ENCODE results near the gene DNASE1L2. TPM values are rescaled to one million over a fixed set of nuclear protein-coding genes. Genes with fewer than 3 reads are reported as not detected.

The DNASE1L2 gene
- total and polyA plus RNA-seq, 2 of the 8 experiments (the other 6 are each of a cell fraction or from before 2014, with no cell fraction given), result 0.35 to 0.97 TPM

DNA sequence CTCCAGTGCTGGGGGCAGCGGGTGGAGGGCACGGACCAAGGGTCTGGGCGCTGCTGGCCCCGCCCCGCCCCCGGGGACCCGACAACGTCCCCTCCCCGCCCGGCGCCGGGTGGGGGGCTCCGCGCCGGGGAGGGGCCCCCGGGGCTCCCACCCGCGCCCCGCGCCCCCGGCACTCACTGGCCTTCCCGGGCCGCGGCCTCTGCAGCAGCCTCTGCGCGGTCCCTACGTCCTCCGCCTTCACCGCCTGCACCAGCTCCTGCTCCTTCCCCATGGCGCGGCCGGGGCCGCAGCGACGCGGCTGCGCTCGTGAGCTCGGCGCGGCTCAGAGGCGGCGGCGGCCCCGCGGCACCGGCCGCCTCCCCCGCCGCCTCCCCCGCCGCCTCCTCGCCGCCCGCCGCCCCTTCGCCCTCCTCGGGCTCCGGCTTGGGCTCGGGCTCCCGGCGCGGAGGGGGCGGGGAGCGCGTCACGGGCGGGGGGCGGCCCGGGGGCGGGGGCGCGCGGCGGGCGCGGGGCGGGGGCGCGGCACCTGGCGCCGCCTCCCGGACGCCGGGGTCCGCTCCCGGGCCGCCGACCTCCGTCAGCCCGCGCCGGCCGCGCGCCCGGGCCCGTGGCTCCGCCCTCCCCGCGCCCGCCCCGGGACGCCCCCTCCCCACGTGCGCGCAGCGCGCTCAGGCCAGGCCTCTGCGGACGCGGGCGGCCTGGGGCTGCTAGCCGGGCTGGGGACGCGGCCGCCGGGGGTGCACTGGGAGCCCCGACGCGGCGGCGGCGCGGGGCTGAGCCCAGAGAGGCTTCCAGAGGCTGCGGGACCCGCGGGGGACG is 39.9 kb upstream of the DNASE1L2 start, which contains the start of gene CASKIN1:
TSS of gene CASKIN1 (minus strand) at position 444 of the 819 bp plus-strand sequence. CDS start at position 271, 173 bp downstream.
- Histone ChIP-seq H3K56ac (replicated peaks; ENCODE audit: insufficient read length, low read depth, low read length) (no peak within 1 kb of the TSS), H3K4me2 (ENCODE audit: insufficient read depth in 1 of 2, low read depth in 2 of 2, low read length in 2 of 2) (peak within 1 kb of the TSS; percentile 52 to 97), H3K23me2 (ENCODE audit: low read depth, low read length) (peaks cover 8% of the 10 kb centered on the region; the same call in 1 of the 2 replicates), H3K23ac (ENCODE audit: insufficient read length) (no peak within 1 kb of the TSS), H3K36me3 (ENCODE audit: control insufficient read depth in 2 of 4, insufficient read depth in 4 of 4, low read length in 3 of 4) (no peaks in the 10 kb centered on the region), H3K27me3 (replicated peaks in 1 of 4; ENCODE audit: control insufficient read depth in 3 of 4, extremely low read depth in 1 of 4, insufficient read depth in 3 of 4, low read length in 3 of 4) (peaks cover 4 to 34% (median 24%) of the 10 kb centered on the region in 4 experiments), H4K20me1 (replicated peaks in 1 of 2; ENCODE audit: control insufficient read depth in 1 of 2, insufficient read depth in 2 of 2, low read length in 2 of 2) (peaks cover 4 to 14% of the 10 kb centered on the region in 2 experiments), H4K8ac (ENCODE audit: extremely low read depth, insufficient read depth, low read length) (peak within 1 kb of the TSS; percentile 89), H3K14ac (ENCODE audit: insufficient read length) (no peak within 1 kb of the TSS), H3K4me3 (ENCODE audit: extremely low read depth in 1 of 4, insufficient read depth in 2 of 4, low read depth in 3 of 4, low read length in 4 of 4) (peak within 1 kb of the TSS; percentile 39 to 74 (median 48)), H3K27ac (ENCODE audit: low read depth, low read length) (no peak within 1 kb of the TSS), H4K5ac (ENCODE audit: insufficient read length, low read depth, low read length) (no peak within 1 kb of the TSS), H2AK5ac (ENCODE audit: low read depth, low read length) (peak within 1 kb of the TSS; percentile 24; the same call in 1 of the 2 replicates), H2AFZ (ENCODE audit: low read length) (no peak within 1 kb of the TSS), H3K79me2 (ENCODE audit: control insufficient read depth in 1 of 2, insufficient read depth in 2 of 2, low read length in 2 of 2) (no peaks in the 10 kb centered on the region), H2BK12ac (ENCODE audit: low read depth, low read length) (no peak within 1 kb of the TSS), H2BK120ac (replicated peaks; ENCODE audit: low read depth, low read length) (no peak within 1 kb of the TSS), H3K9ac (replicated peaks in 1 of 4; ENCODE audit: extremely low read depth in 1 of 4, low read depth in 3 of 4, low read length in 3 of 4) (no peak within 1 kb of the TSS), H2BK15ac (ENCODE audit: low read length) (peak within 1 kb of the TSS; percentile 72), H3K4ac (replicated peaks; ENCODE audit: insufficient read length, low read depth, low read length) (peak within 1 kb of the TSS; percentile 69), H3K18ac (ENCODE audit: extremely low read depth, low read length) (no peak within 1 kb of the TSS; the same call in 1 of the 2 replicates), H2BK5ac (ENCODE audit: low read depth, low read length) (no peak within 1 kb of the TSS), H3K79me1 (ENCODE audit: low read depth, low read length) (no peaks in the 10 kb centered on the region), H2BK20ac (ENCODE audit: low read length) (no peak within 1 kb of the TSS), H4K91ac (replicated peaks; ENCODE audit: insufficient read length, low read length) (peak within 1 kb of the TSS; percentile 85), H3K4me1 (replicated peaks in 1 of 4; ENCODE audit: control insufficient read depth in 3 of 4, insufficient read depth in 4 of 4, low read length in 3 of 4) (peaks cover 0 to 10% (median 3%) of the 10 kb centered on the region in 4 experiments; a peak in 4 of 7 replicates), H3K9me3 (ENCODE audit: insufficient read depth in 2 of 2, low read depth in 1 of 2, low read length in 1 of 2) (no peaks in the 10 kb centered on the region)
- DNase-seq (ENCODE audit: low read depth in 1 of 2, low spot score in 2 of 2) (no peak), FAIRE-seq (no peak)
- 0% methylated on average over 7 of the region's 129 CpGs; no CpG with 5 or more reads in 1 of the 2 experiments for WGBS, 2 experiments (ENCODE audit: extremely low coverage in 1 of 2, insufficient coverage in 1 of 2, insufficient read length in 1 of 2, insufficient replicate concordance in 2 of 2, low coverage in 1 of 2, low lambda C conversion rate in 2 of 2, missing lambda C conversion rate in 1 of 2)
- ChIA-PET CTCF (ENCODE audit: partially characterized antibody) (interaction anchor here (0.6 to 3.2 kb wide), 8 partner anchors 7 to 467 kb away, joined by 3 to 26 read pairs (median 9); partner anchors contain the start of genes BRICD5, DNASE1L2 and ECI1), POLR2A (ENCODE audit: partially characterized antibody) (interaction anchor here (0.8 to 6.9 kb wide), 14 partner anchors 10 to 56 kb away, joined by 3 to 63 read pairs (median 6); partner anchors contain the start of genes BRICD5, DNASE1L2, ECI1 and MLST8)
- no peak for TF ChIP-seq POU5F1 (IDR thresholded peaks at IDR 0.05; ENCODE audit: low read depth, low read length)
- no peak for TF ChIP-seq NRF1 (IDR thresholded peaks at IDR 0.05; ENCODE audit: low read depth, low read length)
- TF ChIP-seq RNF2 (IDR thresholded peaks at IDR 0.05; ENCODE audit: borderline replicate concordance, low read depth, low read length, missing control alignments, poor library complexity, severe bottlenecking), result no peak
- no peak for TF ChIP-seq JUN (IDR thresholded peaks at IDR 0.05; ENCODE audit: low read depth, low read length)
- TF ChIP-seq CHD1 (IDR thresholded peaks at IDR 0.05; ENCODE audit: low read depth, low read length), result no peak
- peak; percentile 2 for TF ChIP-seq KDM4A (IDR thresholded peaks at IDR 0.05; ENCODE audit: low read depth, low read length, severe bottlenecking)
- no peak for TF ChIP-seq BACH1 (IDR thresholded peaks at IDR 0.05; ENCODE audit: low read length)
- TF ChIP-seq FOSL1 (IDR thresholded peaks at IDR 0.05; ENCODE audit: insufficient read depth, low read depth, low read length), result 0 out of 2 replicates have a peak, but pooled peaks have one; percentile 20
- TF ChIP-seq RFX5 (IDR thresholded peaks at IDR 0.05; ENCODE audit: borderline replicate concordance, low read depth, low read length), result no peak
- TF ChIP-seq, protein P1, sequence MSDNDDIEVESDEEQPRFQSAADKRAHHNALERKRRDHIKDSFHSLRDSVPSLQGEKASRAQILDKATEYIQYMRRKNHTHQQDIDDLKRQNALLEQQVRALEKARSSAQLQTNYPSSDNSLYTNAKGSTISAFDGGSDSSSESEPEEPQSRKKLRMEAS (IDR thresholded peaks at IDR 0.05), result peak; percentile 26; the same call in 1 of the 2 replicates

Measured in H1 (cell line).